Measurements from ENCODE around the gene EFHC1. TPM values are rescaled to one million over a fixed set of nuclear protein-coding genes. Genes with fewer than 3 reads are reported as not detected.

Gene EFHC1
- total and polyA plus RNA-seq, 2 experiments from 2014 or later, result 24.3 to 28.0 TPM

DNA sequence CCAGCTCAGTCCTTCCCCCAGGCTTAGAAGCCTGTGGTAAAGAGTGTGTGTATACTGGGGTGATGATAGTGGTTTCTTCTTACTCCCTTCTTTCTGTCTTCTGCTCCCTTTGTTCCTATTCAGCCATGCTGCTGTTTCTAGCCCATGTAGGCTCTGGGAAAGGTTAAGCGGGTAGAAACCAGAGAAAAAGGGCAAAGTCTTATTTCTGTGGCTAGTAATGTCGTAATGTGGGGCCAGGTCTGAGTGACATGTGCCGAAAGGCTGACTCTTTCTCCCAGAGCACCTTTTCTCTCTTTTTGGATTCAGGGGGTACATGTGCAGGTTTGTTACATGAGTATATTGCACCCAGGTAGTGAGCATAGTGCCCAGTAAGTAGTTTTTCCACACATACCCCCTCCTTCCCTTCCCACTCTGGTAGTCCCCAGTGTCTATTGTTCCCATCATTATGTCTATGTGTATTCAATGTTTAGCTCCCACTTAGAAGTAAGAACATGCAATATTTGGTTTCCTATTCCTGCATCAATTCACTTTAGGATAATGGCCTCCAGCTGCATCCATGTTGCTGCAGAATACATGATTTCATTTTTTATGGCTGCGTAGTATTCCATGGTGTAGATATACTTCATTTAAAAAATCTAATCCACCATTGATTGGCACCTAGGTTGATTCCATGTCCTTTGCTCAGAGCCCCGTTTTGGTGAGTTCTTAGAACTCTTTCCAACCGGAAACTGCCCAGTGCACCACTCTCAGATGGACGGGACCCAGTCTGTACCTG lies 74.3 kb downstream of the EFHC1 start (continued):
- TF ChIP-seq ZNF462 (CRISPR knock-in tag; IDR thresholded peaks at IDR 0.05) (no peak), NANOG (IDR thresholded peaks at IDR 0.05; ENCODE audit: borderline replicate concordance) (no peak), JUNB (IDR thresholded peaks at IDR 0.05; ENCODE audit: unreplicated experiment) (no peak), ZNF331 (CRISPR knock-in tag; IDR thresholded peaks at IDR 0.05; ENCODE audit: low read depth) (no peak), REST (IDR thresholded peaks at IDR 0.05; ENCODE audit: unreplicated experiment) (no peak)

All from GM23338 (cell line).